GM19324 (cell line): ENCODE measurements around the gene GDPD5.

Experiments used
- ATAC-seq: cut with Tn5 transposase; IDR thresholded peaks from one replicate; pipeline ENCODE4 v1.9.1; 2021; ENCODE audit warnings: mild to moderate bottlenecking, moderate library complexity; ENCODE audit not compliant: unreplicated experiment, low FRiP score

Gene GDPD5

GRCh38 chr11:75495749-75496304, 29.9 kb downstream of the GDPD5 start:
- ATAC-seq, result no peak

GRCh38 chr11:75493626-75494025, 32.1 kb downstream of the GDPD5 start:
- no peak for ATAC-seq

GRCh38 chr11:75492181-75492820, 33.4 kb downstream of the GDPD5 start:
- no peak for ATAC-seq

DNA sequence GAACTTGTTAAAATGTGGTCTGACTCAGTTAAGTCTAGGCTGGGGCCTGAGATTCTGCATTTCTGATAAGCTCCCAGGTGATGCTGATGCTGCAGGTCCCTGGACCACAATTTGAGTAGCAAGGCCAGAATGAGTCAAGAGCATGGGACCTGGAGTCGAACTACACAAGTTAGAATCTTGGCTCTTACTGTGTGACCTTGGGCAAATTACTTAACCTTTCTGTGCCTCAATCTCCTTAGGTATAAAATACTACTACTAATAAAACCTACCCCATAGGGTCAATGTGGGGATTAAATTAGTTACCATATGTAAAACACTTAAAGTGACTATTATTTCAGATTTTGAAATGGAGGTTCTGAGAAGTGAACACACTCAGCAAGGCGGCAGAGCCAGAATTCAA, 34.3 kb downstream of the GDPD5 start:
- ATAC-seq, result no peak

DNA sequence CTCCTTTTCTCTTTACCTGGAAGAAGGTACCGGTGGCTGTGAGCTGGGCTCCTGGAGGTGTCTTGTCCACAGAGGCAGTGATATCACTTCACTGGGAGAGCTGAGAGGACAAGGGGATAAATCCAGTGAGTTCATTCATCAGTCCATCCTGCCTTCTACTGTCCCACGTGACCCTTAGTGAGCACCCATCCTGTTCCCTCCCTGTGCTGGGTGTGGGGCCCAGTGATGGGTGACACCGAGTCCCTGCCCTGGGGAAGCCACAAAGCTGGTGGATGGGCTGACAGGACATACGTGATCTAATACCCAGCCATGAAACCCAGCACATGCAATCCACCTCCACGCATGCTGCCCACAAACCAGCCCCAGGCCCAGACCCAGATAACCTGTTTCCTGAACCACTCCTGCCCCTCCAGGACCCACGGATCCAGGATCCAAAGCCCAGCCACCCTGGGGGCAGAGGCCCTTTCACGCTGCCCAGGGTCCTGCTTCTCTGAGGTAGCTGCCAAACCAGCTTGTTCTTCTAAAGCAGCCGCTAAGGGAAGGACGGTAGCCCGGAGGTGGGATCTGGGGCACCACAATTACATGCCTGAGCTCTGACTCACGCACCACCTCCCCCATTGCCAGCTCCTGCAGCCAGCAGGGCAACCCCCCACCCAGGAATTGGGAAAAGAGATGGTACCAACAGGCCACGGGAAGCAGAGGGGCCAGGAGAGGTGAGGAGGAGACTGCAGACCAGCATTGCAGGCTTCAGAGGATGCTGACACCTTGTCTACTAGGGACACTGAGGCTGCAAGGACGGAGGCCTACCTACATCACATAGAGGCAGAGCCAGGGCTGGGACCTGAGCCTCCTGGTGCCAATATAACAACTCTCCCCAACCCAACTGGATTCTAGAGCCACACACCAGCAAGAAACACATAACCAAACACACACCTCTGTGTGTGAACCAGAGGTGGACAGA, 35.2 kb downstream of the GDPD5 start:
- no peak for ATAC-seq

- no peak for ATAC-seq
Measured at GRCh38 chr11:75487365-75487764, 38.4 kb downstream of the GDPD5 start.

- ATAC-seq, result no peak
Measured at GRCh38 chr11:75485742-75486141, 40.0 kb downstream of the GDPD5 start.

DNA sequence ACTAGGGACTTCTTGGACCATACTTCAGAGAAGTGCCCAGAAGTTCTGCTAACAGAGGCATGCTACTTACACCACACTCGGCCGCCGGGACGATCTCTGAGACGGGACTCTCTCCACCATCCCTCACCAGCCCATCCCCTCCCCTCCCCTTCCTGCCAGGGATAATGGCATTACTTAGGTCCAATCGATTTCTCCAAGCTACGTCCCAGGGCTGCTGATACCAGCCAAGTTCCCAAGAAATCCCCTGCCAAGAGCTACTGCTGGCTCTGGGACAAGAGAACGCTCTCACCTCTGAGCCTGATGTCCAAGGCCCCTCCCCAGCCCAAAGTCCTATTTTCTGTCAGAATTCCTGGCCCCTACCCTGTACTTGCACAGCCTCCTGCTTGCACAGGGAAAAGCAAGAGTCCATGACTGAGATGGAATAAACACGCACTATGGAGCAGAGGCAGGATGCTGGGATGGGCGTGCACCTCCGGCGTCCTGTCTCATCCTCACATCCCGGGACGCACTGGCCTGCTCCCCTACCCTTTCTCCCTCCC, 42.7 kb downstream of the GDPD5 start:
- no peak for ATAC-seq

- no peak for ATAC-seq
Measured at GRCh38 chr11:75481922-75482606, 43.7 kb downstream of the GDPD5 start.

DNA sequence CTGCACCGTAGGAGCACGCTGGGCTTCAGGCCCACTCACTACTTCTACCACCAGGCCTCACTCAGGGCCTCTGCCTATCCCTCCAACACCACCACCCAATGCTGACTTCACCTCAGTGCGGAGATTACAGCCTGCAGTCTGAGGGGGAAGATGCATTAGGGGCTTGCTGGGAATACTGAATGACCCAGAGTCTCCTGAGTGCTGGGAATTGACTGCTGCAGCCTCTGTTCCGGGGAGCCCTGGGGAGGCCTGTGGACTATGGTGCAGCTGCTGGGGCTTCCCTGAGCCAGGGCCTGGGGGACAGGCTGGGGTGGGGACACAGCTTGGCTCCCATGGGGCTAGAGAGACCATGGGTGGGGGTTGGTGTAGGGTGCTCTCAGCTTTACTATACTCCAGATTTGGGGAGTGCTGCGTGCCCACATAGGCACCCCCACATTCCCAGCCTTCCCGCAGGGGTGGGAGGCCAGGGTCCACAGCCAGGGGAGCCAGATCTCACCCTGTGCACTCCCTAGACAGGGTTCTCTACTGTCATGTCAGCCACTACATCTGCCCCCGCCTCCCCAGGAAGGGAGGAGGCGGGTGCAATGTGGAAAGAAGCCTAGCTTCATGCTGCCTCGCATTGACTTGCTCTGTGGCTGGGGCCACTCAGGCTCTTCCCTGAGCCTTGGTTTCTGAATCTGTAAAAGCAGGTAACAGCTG, 44.4 kb downstream of the GDPD5 start:
- ATAC-seq, result no peak

DNA sequence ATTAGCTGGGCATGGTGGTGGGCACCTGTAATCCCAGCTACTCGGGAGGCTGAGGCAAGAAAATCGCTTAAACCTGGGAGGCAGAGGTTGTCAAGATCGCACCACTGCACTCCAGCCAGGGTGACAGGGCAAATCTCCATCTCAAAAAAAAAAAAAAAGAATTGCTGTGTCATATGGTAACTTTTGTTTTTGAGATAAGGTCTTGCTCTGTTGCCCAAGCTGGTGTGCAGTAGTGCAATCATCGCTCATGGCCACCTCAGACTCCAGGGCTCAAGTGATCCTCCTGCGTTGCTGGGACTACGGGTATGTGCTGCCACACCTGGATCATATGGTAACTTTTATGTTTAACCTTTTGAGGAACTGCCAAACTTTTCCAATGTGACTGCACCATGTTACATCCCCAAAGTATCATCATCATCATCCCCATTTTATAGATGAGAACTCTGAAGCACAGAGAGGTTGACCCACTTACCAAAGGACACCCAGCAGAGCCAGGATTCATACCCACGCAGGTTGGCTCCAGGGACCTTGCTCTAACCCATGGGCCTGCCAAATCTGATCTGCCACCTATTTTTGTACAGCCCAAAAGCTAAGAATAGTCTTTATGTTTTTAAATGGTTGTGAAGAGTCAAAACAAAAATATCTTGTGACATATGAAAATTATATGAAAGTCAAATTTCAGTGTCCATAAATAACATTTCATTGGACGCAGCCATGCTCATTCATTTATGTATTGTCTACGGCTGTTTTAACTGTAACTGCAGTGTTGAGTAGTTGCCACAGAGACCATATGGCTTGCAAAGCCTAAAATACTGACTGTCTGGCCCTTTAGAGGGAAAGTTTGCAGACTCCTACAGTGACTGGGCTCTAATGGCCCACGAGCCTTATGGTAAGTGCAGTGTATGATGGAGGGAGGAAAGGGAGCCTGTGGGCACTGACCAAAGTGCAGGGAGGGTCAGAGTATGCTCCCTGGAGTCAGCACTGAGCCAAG, 45.3 kb downstream of the GDPD5 start:
- ATAC-seq, result no peak

DNA sequence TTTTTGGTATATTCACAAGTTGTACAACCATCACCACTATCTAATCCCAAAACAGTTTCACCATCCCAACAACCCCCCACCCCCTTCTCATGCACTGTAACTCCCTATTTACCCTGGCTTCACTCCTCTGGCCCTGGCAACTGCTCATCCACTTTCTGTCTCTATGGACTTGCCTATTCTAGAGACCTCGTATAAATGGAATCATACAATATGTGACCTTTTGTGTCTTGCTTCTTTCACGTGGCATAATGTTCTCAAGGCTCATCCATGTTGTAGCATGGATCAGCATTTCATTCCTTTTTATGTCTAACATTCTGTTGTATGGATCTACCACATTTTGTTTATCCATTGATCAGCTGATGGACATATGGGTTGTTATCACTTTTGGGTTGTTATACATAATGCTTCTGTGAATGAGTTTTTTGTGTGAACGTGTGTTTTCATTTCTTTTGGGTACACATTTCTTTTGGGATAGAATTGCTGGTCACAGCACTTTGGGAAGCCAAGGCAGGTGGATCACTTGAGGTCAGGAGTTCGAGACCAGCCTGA, 46.1 kb downstream of the GDPD5 start:
- ATAC-seq, result no peak

GRCh38 chr11:75478783-75479596, 46.8 kb downstream of the GDPD5 start:
- ATAC-seq, result no peak

DNA sequence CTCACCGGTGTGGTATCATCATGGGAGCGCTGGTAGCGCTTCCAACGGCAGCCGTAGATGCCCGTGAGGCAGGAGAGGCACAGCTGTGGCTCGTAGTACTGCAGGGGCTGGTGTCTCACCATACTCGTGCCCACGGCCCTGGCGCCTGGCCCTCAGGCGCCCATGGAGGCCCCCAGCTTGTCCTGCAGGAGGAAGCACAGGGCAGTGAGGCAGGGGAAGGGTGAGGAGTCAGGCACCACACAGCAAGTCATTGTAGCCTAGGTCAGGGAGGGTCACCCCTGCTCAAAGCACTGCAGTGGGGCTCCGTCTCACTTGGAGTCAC, 48.2 kb downstream of the GDPD5 start:
- ATAC-seq, result no peak

GRCh38 chr11:75476739-75477613, 48.8 kb downstream of the GDPD5 start:
- ATAC-seq, result no peak

- ATAC-seq, result no peak
Measured at GRCh38 chr11:75475767-75476650, 49.7 kb downstream of the GDPD5 start.
